Measurements from ENCODE around the gene S100A16.
"Not testable (repeated sequence)": the region's sequence is repeated elsewhere in the genome, so short reads cannot be mapped to it uniquely, and the experiment has no call there.

The S100A16 gene

DNA sequence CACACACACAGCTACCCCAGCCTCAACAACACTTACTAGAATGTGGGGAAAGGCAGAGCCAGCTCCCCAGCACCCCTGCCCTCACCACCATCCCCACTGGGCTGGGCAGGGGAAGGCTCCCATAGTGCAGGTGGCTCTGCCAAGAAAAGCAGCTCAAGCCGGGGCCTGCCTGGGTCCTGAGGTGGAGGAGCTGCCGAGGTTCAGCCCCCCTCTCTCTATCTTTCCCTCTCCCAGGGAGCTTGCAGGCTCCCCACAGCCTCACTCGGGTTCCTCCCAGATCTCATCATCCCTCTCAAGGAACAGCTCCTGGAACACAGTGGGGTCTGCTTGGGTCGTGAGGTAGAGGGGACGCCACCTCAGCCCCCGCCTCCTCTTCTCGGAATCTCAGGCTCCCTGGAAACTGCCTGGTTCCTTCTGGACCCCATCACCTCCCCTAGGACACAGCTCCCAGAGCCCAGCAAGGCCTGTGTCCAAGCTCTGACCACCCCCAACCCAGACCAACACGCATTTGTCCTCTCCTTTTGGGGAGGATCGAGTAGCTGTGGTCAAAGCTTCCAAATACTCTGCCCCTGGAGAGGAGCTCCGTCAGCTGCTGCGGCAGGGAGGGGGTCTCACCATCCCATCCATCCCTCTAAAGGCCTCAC lies 704 bp downstream of the S100A16 start:
- no peak overlapping the region for H3K4me3 Mint-ChIP-seq
- H3K4me1 Mint-ChIP-seq, result no peaks in the 10 kb centered on the region
- H3K9me3 Mint-ChIP-seq, result no peaks in the 10 kb centered on the region
- no peaks in the 10 kb centered on the region for H3K36me3 Mint-ChIP-seq
- H3K27me3 Mint-ChIP-seq, result no peaks in the 10 kb centered on the region
- no peak overlapping the region for H3K27ac Mint-ChIP-seq

DNA sequence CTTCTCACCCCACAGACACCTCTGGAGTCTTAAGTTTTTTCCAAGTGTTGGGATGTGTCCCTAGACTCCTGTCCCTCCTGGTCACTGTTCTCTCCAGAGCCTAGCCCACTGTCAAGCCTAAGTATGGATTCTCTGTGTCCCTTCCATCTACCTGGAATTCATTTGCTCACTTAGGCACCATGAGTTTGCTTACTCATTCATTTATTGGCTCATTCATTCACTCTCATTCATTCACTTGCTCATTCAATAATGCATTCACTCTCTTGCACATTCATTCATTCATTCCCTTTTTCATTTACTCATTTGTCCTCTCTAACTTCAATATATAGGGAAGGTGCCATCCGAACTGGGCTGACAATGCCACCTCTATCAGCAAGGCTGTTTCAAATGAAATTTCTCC lies 1.6 kb downstream of the S100A16 start:
- Mint-ChIP-seq H3K36me3 (no peaks in the 10 kb centered on the region), H3K27me3 (no peaks in the 10 kb centered on the region), H3K9me3 (no peaks in the 10 kb centered on the region), H3K4me3 (no peak overlapping the region), H3K4me1 (no peaks in the 10 kb centered on the region), H3K27ac (no peak overlapping the region)

DNA sequence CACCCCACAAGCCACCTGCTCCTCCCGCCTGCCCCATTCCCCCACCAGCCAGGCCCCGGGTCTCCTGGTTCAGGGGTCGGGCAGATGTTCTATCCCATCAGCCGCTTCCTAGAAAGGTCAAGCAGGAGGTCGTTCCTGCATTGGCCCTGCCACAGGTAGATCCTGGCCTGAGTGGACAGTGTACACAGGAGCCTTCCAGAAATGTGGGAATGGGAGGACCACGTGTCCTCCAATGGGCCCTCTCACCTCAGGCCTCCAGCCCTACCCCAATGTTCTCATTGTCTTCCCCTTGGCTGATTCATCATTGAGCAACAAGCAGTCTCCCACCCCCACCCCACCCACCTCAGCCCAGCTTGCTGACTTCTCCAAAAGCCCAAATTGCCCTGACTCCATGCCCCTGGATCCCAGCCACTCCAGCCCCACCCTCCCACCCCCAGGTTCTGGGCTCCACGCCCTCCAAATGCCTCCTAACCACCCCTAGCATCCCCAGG lies 2.1 kb downstream of the S100A16 start:
- Mint-ChIP-seq H3K36me3 (no peaks in the 10 kb centered on the region), H3K4me1 (no peaks in the 10 kb centered on the region), H3K9me3 (no peaks in the 10 kb centered on the region), H3K27ac (no peak overlapping the region), H3K27me3 (no peaks in the 10 kb centered on the region), H3K4me3 (no peak overlapping the region)

DNA sequence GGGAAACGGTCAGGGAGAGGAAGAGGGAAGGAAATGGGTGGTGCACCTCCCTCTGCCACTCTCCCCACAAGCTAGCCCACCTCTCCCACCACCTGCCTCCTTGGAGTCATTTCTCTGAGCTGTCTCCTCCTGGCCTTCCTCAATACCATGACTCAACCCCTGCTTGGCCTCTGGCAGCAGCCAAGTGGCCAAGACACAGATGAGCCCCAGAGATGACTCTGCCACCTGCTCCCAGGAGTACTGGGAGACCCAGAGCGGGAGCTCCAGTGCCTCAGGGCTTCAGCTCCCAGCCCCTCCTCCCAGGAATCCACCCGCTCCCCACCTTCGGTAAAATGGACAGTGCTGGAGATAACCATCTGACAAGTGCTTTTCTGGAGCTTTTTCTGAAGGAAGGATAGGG lies 2.6 kb downstream of the S100A16 start:
- no peaks in the 10 kb centered on the region for H3K4me1 Mint-ChIP-seq
- no peaks in the 10 kb centered on the region for H3K9me3 Mint-ChIP-seq
- no peaks in the 10 kb centered on the region for H3K36me3 Mint-ChIP-seq
- no peak overlapping the region for H3K27ac Mint-ChIP-seq
- no peak overlapping the region for H3K4me3 Mint-ChIP-seq
- no peaks in the 10 kb centered on the region for H3K27me3 Mint-ChIP-seq

DNA sequence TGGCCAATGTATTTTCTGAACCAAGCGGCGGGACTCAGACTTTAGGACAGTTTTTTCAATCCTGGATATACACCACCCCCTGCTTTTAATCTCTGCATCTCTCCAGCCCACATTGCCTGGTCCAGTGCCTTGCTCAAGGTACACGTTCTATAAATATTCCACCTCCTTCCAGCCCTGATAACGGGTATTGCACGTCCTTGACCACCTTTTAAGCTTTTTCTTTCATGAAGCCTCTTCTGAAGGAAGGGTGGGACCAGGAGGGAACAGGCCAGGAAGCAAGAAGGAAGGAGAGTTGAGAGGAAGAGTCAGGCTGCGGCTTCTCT lies 3.4 kb downstream of the S100A16 start:
- H3K9me3 Mint-ChIP-seq, result no peaks in the 10 kb centered on the region
- H3K4me1 Mint-ChIP-seq, result no peaks in the 10 kb centered on the region
- H3K4me3 Mint-ChIP-seq, result no peak overlapping the region
- H3K27ac Mint-ChIP-seq, result no peak overlapping the region
- no peaks in the 10 kb centered on the region for H3K27me3 Mint-ChIP-seq
- H3K36me3 Mint-ChIP-seq, result no peaks in the 10 kb centered on the region

DNA sequence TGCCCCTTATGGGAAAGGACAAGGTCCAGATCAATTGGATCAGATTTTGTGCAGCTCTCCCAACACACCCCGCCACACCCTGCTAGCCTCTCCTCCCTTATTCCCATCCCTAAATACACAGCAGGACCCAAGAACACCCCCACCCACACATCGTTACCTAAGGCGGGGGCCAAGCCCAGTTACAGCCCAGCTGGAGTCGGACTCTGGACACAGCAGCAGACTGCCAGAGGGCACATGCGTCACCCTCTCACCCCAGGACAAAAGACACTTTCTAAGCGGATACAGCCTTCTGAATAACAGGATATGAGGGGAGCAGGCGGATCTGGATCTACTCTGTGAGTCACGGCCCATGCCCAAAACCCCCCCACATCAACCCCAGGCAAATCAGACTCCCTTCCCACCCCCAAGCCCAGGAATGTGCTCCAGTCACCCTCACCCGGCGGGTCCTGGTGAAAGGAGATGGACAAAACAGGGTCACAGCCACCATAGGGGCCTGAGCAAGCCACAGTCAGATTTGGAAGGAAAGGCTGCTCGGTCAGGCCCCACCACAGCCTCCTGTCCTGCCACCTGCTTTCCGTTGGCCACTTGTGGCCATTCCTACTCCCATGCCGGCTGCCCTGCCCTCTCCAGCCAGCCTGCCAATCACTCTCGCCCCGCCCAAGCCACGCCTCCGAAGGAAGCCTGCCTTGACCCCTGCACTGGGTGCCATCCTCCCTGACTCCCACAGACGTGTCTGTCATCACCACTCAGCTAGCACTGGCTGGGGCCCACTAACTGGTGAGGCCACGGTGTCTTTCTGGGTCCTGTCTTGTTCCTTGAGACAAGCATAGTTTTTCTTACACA lies 4.0 kb downstream of the S100A16 start:
- Mint-ChIP-seq H3K36me3 (no peaks in the 10 kb centered on the region), H3K4me3 (no peak overlapping the region), H3K4me1 (no peaks in the 10 kb centered on the region), H3K27me3 (no peaks in the 10 kb centered on the region), H3K27ac (peak overlapping the region; percentile 41), H3K9me3 (no peaks in the 10 kb centered on the region)

DNA sequence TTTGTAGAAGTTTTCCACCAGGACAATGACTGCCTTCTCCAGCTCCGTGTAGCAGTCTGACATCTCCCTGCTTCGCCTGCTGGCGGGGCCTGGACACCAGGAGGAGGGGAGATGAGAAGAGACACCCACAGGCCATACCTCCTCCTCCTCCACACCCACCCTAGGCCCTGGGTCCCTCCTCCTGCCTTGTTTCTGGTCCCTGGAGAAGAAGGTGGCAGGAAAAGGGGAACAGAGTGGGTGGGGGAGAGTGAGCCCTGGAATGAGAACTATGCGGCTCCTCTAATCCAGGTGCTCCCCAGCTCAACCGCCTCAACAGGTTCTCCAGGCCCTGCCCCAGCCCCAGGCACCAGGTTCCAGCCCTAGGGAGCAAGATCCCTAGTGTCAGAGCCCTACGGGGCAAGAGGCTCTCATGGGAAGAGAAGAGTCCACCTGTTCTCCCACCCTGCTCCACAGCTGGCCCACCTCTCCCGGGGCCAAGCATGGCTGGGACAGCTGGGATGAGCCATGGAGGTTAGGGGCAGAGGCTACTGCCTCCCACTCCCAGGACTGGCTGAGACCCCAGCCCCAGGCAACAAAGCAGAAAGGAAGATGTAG lies 4.8 kb downstream of the S100A16 start:
- Mint-ChIP-seq H3K9me3 (no peaks in the 10 kb centered on the region), H3K36me3 (no peaks in the 10 kb centered on the region), H3K4me3 (no peak overlapping the region), H3K27ac (no peak overlapping the region), H3K4me1 (no peaks in the 10 kb centered on the region), H3K27me3 (no peaks in the 10 kb centered on the region)

DNA sequence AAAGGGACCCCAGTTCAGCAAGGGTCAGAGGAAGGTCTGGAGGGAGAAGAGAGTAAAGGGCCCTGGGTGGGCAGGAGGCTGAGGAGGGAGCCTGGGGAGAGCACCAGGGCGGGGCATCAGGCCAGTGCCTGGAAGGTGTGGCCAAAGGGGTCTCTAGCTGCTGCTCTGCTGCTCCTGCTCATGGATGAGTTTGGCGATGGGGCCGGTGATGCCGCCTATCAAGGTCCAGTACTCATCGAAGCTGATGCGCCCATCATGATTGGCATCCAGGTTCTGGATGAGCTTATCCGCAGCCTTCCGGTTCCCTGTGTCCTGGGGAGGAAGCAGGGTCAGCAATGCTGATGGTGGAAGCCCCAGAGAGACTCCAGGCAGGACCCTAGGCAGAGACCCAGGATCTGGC lies 5.6 kb downstream of the S100A16 start:
- Mint-ChIP-seq H3K27me3 (no peaks in the 10 kb centered on the region), H3K9me3 (no peaks in the 10 kb centered on the region), H3K4me3 (no peak overlapping the region), H3K27ac (no peak overlapping the region), H3K36me3 (no peaks in the 10 kb centered on the region), H3K4me1 (peaks cover 5% of the 10 kb centered on the region)

DNA sequence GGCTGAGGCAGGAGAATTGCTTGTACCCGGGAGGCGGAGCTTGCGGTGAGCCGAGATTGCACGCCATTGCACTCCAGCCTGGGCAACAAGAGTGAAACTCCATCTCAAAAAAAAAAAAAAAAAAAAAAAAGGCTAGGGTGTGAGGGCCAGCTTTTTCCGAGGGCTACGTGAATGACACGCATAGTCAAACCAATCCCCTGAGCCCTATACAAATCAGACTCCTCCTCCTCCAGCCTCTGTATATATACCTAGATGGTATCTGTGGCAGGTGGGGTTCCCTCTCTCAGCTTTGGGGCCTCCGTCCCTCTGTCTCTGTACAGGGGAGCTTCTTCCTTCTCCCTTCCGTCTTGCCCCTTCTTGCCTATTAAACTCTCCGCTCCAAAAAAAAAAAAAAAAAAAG lies 6.7 kb downstream of the S100A16 start:
- Mint-ChIP-seq H3K27ac (no peak overlapping the region), H3K4me1 (peaks cover 7% of the 10 kb centered on the region), H3K4me3 (no peak overlapping the region), H3K36me3 (no peaks in the 10 kb centered on the region), H3K9me3 (no peaks in the 10 kb centered on the region), H3K27me3 (no peaks in the 10 kb centered on the region)

DNA sequence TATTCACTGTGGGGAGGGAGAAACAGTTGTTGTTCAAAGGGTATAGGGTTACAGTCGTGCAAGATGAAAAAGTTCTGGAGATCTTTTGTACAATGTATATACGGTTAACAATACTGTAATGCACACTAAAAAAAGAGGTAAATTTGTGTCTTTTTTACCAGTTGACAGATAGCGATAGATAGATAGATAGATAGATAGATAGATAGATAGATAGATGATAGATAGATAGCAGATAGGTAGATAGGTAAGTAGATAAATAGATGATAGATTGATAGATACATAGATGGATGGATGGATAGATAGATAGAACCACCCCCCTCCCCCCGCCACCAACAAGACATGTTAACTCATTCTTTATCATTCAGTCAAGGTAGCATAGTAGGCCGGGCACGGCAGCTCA lies 10.2 kb downstream of the S100A16 start:
- no peaks in the 10 kb centered on the region for H3K27me3 Mint-ChIP-seq
- no peak overlapping the region for H3K27ac Mint-ChIP-seq
- H3K4me3 Mint-ChIP-seq, result no peak overlapping the region
- H3K4me1 Mint-ChIP-seq, result peaks cover 15% of the 10 kb centered on the region
- no peaks in the 10 kb centered on the region for H3K36me3 Mint-ChIP-seq
- no peaks in the 10 kb centered on the region for H3K9me3 Mint-ChIP-seq

DNA sequence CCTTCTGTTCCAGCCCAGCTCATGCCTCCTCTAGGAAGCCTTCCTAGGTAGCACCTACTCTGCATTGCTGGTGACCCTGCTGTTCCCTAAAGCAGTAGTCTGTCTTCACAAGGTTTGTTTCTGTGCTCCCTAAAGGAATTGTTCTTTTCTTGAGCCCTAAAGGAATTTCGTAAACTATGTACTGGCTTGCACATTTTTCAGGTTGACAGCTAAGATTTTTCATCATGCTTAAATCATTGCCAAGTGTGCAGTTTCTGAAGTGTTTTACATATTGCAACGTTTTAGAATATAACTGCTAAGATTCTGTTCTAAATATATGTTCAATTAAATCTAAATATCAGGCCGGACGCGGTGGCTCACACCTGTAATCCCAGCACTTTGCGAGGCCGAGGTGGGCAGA lies 13.1 kb downstream of the S100A16 start:
- Mint-ChIP-seq H3K9me3 (no peaks in the 10 kb centered on the region), H3K4me1 (peaks cover 15% of the 10 kb centered on the region), H3K4me3 (no peak overlapping the region), H3K27ac (no peak overlapping the region), H3K36me3 (no peaks in the 10 kb centered on the region), H3K27me3 (no peaks in the 10 kb centered on the region)

DNA sequence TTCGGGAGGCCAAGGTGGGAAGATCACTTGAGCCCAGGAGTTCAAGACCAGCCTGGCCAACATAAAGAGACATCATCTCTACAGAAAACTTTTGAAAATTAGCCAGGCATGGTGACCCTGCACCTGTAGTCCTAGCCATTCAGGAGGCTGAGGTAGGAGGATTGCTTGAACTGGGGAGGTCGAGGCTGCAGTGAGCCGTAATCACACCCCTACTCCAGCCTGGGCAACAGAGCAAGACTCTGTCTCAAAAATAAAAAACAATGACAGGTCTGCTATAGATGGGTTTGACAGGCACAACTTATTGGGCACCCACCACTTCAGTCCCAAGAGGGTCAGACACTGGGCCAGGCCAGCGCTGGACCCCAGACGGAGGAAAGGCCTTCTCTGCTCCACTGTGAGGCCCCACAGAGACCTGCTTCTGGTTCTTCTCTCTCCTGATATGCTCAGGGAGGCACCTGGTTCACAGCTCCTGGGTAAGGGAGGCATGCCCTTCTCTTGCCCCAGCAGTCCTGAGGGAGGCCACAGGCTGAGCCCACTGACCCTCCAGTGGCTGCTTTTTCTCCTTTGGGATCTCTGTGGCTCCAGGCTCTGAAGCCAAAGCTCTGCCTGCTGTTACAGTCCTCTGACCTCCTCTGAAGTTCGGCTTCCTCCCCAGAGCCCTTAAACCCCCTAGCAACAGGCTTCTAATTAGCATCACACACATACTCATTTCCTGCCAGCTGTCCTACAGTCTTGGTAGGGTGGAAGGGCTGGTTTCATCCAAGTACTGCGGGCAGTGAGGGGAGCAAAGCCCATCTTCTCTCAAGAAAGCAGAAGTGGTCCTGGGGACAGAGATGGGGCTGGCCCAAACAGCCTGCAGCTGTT lies 14.4 kb downstream of the S100A16 start:
- Mint-ChIP-seq H3K36me3 (no peaks in the 10 kb centered on the region), H3K4me3 (no peak overlapping the region), H3K27ac (no peak overlapping the region), H3K9me3 (no peaks in the 10 kb centered on the region), H3K4me1 (peaks cover 15% of the 10 kb centered on the region), H3K27me3 (no peaks in the 10 kb centered on the region)

DNA sequence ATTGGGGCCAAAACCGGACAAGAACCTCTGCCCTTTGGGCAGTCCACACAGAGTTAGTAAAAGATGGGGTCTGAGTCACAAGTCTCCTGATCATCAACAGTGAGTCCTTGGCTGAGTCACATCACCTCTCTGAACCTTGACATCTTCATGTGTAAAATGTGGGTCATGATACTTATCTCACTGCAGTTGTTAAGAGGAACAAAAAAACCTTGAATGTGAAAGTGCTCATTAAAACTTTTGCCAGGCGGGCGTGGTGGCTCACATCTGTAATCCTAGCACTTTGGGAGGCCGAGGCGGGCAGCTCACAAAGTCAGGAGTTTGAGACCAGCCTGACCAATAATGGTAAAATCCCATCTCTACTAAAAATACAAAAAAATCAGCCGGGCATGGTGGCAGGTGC lies 15.7 kb downstream of the S100A16 start:
- no peak overlapping the region for H3K27ac Mint-ChIP-seq
- H3K27me3 Mint-ChIP-seq, result no peaks in the 10 kb centered on the region
- H3K4me1 Mint-ChIP-seq, result peaks cover 9% of the 10 kb centered on the region
- H3K4me3 Mint-ChIP-seq, result no peak overlapping the region
- no peaks in the 10 kb centered on the region for H3K9me3 Mint-ChIP-seq
- H3K36me3 Mint-ChIP-seq, result no peaks in the 10 kb centered on the region

DNA sequence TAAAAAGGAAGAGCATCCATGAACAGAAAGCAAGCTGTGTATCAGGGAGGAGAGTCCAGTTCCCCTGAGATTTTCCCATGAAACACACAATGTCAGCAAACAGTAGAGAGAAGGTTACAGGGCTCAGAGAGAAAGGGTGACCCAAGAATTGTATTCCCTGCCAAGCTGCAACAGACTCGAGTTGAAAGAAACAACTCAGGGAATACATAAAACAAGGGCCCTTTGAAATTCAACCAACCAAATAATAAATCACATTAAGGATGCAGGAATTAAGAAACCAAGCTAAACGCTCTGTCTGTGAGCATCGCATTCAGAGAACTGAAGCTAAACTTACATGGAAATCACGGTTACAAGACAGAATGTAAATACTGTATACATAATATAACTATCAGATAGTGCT lies 20.2 kb downstream of the S100A16 start:
- no peak overlapping the region for H3K4me3 Mint-ChIP-seq
- no peaks in the 10 kb centered on the region for H3K9me3 Mint-ChIP-seq
- no peaks in the 10 kb centered on the region for H3K27me3 Mint-ChIP-seq
- no peaks in the 10 kb centered on the region for H3K36me3 Mint-ChIP-seq
- no peak overlapping the region for H3K27ac Mint-ChIP-seq
- H3K4me1 Mint-ChIP-seq, result no peaks in the 10 kb centered on the region

DNA sequence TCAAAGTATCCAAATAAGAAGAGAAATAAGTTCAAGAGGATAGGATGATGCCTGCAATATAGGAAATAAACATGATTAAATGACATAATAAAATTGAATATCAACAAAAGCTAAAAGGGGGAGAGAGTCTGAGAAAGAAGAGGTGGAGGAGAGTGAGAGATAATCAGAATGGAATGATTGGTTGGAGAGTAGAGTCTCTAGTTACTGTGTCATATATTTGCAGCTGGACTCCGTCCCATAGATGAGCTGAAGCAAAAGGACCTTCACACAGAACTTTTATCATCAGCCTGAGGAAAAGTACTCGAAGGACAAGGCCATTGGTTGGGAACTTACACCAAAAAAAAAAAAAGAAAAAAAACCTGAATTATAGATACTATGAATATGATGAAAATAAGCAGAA lies 24.5 kb downstream of the S100A16 start:
- Mint-ChIP-seq H3K36me3 (no peaks in the 10 kb centered on the region), H3K27ac (no peak overlapping the region), H3K4me3 (no peak overlapping the region), H3K9me3 (no peaks in the 10 kb centered on the region), H3K27me3 (no peaks in the 10 kb centered on the region), H3K4me1 (no peaks in the 10 kb centered on the region)

DNA sequence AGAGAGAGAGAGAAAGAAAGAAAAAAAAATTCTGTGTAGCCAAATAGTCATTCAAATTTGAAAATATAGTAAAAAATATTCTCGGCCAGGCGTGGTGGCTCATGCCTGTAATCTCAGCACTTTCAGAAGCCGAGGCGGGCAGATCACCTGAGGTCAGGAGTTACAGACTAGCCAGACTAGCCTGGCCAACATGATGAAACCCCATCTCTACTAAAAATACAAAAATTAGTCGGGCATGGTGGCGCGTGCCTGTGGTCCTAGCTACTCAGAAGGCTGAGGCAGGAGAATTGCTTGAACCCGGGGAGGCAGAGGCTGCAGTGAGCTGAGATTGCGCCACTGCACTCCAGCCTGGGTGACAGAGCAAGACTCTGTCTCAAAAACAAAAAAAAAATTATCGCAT lies 24.9 kb downstream of the S100A16 start:
- not testable (repeated sequence) for H3K4me1 Mint-ChIP-seq, H3K36me3 Mint-ChIP-seq, H3K4me3 Mint-ChIP-seq, H3K27ac Mint-ChIP-seq, H3K27me3 Mint-ChIP-seq, H3K9me3 Mint-ChIP-seq

Measured in activated naive CD4-positive, alpha-beta T cell treated with anti-CD3 and anti-CD28 coated beads, Interleukin-2, amount 50 U/mL, for 24 hours (primary cell).